CD4-positive, alpha-beta T cell treated with Interleukin-12 subunit alpha and Interleukin-12 subunit beta, for 1 hour (primary cell): ENCODE measurements around the gene TWF2.

Source experiments
- DNase-seq: peaks from one replicate; pipeline ENCODE4 v3.0.0-alpha.2; 2020

The TWF2 gene

GRCh38 chr3:52237006-52237656, 1.8 kb downstream of the TWF2 start:
- DNase-seq: no peak

- no peak for DNase-seq
Observed at GRCh38 chr3:52236424-52236886, 2.5 kb downstream of the TWF2 start.

GRCh38 chr3:52234516-52235447, 4.2 kb downstream of the TWF2 start:
- no peak for DNase-seq

- no peak for DNase-seq
Observed at GRCh38 chr3:52233968-52234367, 5.0 kb downstream of the TWF2 start.

GRCh38 chr3:52233108-52233591, 5.8 kb downstream of the TWF2 start:
- DNase-seq: no peak

- DNase-seq: peak; percentile 47
Observed at GRCh38 chr3:52232279-52233107, 6.5 kb downstream of the TWF2 start.

GRCh38 chr3:52231502-52232278, 7.3 kb downstream of the TWF2 start:
- peak; percentile 88 for DNase-seq

- DNase-seq: no peak
Observed at GRCh38 chr3:52230889-52231499, 8.0 kb downstream of the TWF2 start.

GRCh38 chr3:52230461-52230860, 8.5 kb downstream of the TWF2 start:
- no peak for DNase-seq

- DNase-seq: no peak
Observed at GRCh38 chr3:52229656-52230055, 9.3 kb downstream of the TWF2 start.

GRCh38 chr3:52228751-52229291, 10.1 kb downstream of the TWF2 start:
- DNase-seq: no peak

- DNase-seq: no peak
Observed at GRCh38 chr3:52228266-52228665, 10.7 kb downstream of the TWF2 start.

- DNase-seq: no peak
Observed at GRCh38 chr3:52227766-52228165, 11.2 kb downstream of the TWF2 start.

GRCh38 chr3:52227117-52227516, 11.8 kb downstream of the TWF2 start:
- DNase-seq: no peak

GRCh38 chr3:52226229-52226817, 12.6 kb downstream of the TWF2 start:
- no peak for DNase-seq

GRCh38 chr3:52225452-52226228, 13.3 kb downstream of the TWF2 start, which contains the start of gene TLR9:
TSS of gene TLR9 (minus strand) at chr3:52225645. CDS start at chr3:52225529, 116 bp downstream.
- DNase-seq: no peak

GRCh38 chr3:52223449-52224408, 15.2 kb downstream of the TWF2 start:
- no peak for DNase-seq

GRCh38 chr3:52222319-52223221, 16.4 kb downstream of the TWF2 start:
- no peak for DNase-seq
